HG03196 (cell line): ENCODE measurements around the gene RYK.
"Not testable (repeated sequence)": the region's sequence is repeated elsewhere in the genome, so short reads cannot be mapped to it uniquely, and the experiment has no call there.

Source experiments
- ATAC-seq: cut with Tn5 transposase; IDR thresholded peaks from one replicate; pipeline ENCODE4 v1.9.1; 2021; ENCODE audit not compliant: unreplicated experiment

The RYK gene

GRCh38 chr3:134222835-134223234 lies 27.8 kb downstream of the RYK start:
- ATAC-seq = no peak

GRCh38 chr3:134216851-134217250 lies 33.8 kb downstream of the RYK start:
- no peak for ATAC-seq

GRCh38 chr3:134216191-134216764 lies 34.4 kb downstream of the RYK start:
- ATAC-seq = no peak

- peak; percentile 43 for ATAC-seq
Measured at GRCh38 chr3:134214239-134214638, 36.4 kb downstream of the RYK start.

GRCh38 chr3:134212967-134213665 lies 37.5 kb downstream of the RYK start:
- peak; percentile 41 for ATAC-seq

GRCh38 chr3:134211797-134212196 lies 38.9 kb downstream of the RYK start:
- peak; percentile 47 for ATAC-seq

- no peak for ATAC-seq
Measured at GRCh38 chr3:134205451-134205850, 45.2 kb downstream of the RYK start.

GRCh38 chr3:134201201-134202130 lies 49.2 kb downstream of the RYK start:
- ATAC-seq = no peak

- ATAC-seq = not testable (repeated sequence)
Measured at GRCh38 chr3:134199880-134200279, 50.8 kb downstream of the RYK start.

- no peak for ATAC-seq
Measured at GRCh38 chr3:134199240-134199639, 51.4 kb downstream of the RYK start.

GRCh38 chr3:134198414-134198813 lies 52.2 kb downstream of the RYK start:
- ATAC-seq = no peak

GRCh38 chr3:134197681-134198261 lies 52.9 kb downstream of the RYK start:
- no peak for ATAC-seq

GRCh38 chr3:134194247-134194646 lies 56.4 kb downstream of the RYK start:
- ATAC-seq = no peak

- ATAC-seq = no peak
Measured at GRCh38 chr3:134190250-134190649, 60.4 kb downstream of the RYK start.

GRCh38 chr3:134189849-134190248 lies 60.8 kb downstream of the RYK start:
- ATAC-seq = no peak

GRCh38 chr3:134186391-134186790 lies 64.3 kb downstream of the RYK start:
- ATAC-seq = no peak

GRCh38 chr3:134180761-134181160 lies 69.9 kb downstream of the RYK start:
- no peak for ATAC-seq

- ATAC-seq = no peak
Measured at GRCh38 chr3:134179508-134179907, 71.2 kb downstream of the RYK start.

GRCh38 chr3:134163096-134163495 lies 87.6 kb downstream of the RYK start:
- no peak for ATAC-seq

GRCh38 chr3:134161898-134162615 lies 88.6 kb downstream of the RYK start:
- ATAC-seq = no peak

- ATAC-seq = no peak
Measured at GRCh38 chr3:134155446-134155845, 95.2 kb downstream of the RYK start.
